ENCODE results near the gene PTPRM.

- TF ChIP-seq CTCF (IDR thresholded peaks at IDR 0.05) (no peak), POLR2AphosphoS5 (IDR thresholded peaks at IDR 0.05; ENCODE audit: low read depth, low read length) (no peak), REST (IDR thresholded peaks at IDR 0.05; ENCODE audit: insufficient read depth in 1 of 2, low read depth in 2 of 2, low read length in 1 of 2) (no peak), TCF7L2 (IDR thresholded peaks at IDR 0.05; ENCODE audit: low read depth, low read length) (no peak), SIN3A (IDR thresholded peaks at IDR 0.05; ENCODE audit: borderline replicate concordance, insufficient read depth, low read depth, low read length) (no peak)
Measured at GRCh38 chr18:8416212-8417019, 849.3 kb downstream of the PTPRM start.

Data from Panc1 (cell line).